Measurements from ENCODE around the gene PAQR3. TPM values are rescaled to one million over a fixed set of nuclear protein-coding genes. Genes with fewer than 3 reads are reported as not detected.
"Not testable (repeated sequence)": the region's sequence is repeated elsewhere in the genome, so short reads cannot be mapped to it uniquely, and the experiment has no call there.

Gene PAQR3
- total RNA-seq, 1 experiment from 2014 or later: 22.5 TPM

DNA sequence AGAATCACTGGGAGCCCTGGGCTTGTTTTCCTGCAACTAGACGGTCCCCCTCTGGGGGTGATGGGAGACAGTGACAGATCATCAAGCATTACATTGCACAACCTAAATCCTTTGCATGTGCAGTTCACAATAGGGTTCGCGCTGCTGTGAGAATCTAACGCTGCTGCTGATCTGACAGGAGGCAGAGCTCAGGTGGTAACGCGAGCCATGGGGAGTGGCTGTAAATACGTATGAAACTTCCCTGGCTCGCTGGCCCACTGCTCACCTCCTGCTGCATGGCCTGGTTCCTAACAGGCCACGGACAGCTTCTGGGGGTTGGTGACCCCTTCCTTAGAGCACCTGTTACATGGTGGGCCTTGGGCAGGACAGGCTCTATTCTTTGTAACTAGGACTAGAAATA, 10.4 kb downstream of the PAQR3 start:
- no peak for DNase-seq (ENCODE audit: low spot score)

DNA sequence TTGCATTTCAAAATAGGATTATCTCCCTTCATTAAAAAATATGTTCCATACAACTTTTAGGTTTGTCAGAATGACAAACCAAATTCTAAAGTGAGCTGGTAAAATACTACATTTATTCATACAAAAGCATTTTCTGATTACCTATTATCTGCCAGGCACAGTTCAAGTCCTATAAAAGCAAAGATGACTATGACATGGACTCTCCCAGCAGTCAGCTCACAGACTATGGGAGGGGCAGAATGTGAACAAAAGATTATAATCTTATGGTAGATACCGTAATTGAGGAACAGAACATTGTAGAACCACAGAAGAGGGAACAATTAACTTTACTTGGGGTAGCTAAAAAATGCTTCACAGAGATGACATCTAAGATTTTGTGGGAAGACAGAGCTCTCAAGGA, 12.4 kb downstream of the PAQR3 start:
- no peak for DNase-seq (ENCODE audit: low spot score)

DNA sequence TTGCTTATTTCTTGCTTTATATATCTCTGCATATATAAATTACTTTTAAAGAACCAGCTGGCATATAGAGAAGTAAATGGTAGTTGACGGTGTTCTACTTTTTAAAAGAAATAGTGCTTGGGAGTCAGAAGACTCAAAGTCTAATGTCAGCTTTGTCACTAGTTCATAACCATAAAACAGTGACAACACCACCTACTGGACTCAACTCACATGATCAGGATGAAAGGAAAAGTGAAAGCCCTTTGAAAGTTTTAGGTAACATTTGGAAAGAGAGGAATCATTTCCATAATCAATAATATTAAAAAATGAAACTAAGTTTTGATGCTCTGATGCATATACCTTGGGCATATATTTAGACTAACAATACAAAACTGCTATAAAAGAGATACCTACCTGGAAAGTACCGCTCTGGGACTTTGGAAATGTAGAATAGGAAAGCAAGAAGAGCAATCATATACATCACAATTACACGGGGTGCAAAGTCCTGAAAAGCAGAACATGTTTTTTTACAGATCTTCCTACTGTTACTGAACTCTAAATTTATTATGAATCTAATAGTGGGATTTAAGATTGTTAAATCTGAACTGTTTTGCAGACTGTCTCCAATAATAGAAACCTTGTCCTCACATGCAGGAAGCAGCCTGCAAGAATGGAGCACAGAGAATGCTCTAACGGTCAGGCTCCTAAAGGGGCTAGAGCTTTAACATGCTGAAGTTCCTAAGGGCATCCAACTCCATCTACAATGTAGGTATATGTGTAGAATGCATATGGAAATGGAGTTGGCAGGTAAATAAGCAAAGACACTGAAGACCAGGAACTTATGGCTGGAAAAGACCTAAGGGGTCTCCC, 15.6 kb downstream of the PAQR3 start:
- DNase-seq (ENCODE audit: low spot score): peak; percentile 5

DNA sequence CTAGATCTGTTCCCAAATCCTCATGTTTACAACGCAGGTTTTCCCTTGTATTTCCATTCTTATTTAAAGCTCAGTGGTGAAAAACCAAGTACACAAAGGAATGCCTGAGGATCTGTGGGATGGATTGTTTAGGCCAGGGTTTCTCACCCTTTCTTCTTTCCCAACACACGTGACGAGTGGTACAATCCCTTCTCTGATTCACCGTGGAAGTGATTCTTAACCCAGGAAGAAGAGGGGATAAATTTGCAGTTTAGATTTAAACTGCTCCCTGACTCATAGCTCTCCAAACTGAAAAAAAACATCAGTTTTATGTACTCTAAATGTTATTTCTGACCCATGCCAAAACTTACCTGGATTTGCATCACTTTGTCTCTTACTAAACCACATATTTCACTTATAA, 17.0 kb downstream of the PAQR3 start:
- DNase-seq (ENCODE audit: low spot score): peak; percentile 8

DNA sequence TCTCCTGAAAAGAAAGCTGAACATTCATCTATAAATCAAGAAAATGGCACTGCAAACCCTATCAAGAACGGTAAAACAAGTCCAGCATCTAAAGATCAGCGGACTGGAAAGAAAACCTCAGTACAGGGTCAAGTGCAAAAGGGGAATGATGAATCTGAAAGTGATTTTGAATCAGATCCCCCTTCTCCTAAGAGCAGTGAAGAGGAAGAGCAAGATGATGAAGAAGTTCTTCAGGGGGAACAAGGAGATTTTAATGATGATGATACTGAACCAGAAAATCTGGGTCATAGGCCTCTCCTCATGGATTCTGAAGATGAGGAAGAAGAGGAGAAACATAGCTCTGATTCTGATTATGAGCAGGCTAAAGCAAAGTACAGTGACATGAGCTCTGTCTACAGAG, 28.6 kb downstream of the PAQR3 start:
- no peak for DNase-seq (ENCODE audit: low spot score)

DNA sequence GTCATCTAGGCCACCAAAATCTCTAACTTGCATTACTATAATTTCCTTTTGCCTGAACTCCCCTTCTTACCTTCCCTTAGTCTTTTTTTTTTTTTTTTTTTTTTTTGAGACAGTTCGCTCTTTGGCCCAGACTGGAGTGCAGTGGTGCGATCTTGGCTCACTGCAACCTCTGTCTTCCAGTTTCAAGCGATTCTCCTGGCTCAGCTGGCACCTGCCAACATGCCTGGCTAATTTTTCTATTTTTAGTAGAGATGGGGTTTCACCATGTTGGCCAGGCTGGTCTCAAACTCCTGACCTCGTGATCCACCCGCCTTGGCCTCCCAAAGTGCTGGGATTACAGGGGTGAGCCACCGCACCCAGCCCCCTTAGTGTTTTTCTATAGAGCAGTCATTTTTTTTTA, 30.3 kb downstream of the PAQR3 start:
- not testable (repeated sequence) for DNase-seq (ENCODE audit: low spot score)

DNA sequence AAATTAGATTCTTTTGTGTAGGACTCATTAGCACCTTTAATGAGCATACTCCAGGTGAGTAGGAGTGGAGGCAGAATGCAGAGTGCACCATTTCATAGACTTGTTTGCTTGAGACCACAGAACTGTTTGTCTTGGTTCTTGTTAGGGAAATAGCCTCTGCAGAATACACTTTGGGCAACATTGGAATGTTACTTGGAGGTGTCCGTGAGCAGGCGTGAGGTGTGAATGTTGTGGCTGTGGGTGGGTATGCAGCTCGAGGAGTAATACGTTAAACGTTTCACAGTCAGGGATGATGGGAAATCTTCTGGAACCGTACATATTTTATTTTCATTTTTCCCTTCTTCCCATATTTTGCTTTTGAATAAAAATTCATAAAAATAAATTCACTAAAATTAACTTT, 31.6 kb downstream of the PAQR3 start:
- DNase-seq (ENCODE audit: low spot score): no peak

DNA sequence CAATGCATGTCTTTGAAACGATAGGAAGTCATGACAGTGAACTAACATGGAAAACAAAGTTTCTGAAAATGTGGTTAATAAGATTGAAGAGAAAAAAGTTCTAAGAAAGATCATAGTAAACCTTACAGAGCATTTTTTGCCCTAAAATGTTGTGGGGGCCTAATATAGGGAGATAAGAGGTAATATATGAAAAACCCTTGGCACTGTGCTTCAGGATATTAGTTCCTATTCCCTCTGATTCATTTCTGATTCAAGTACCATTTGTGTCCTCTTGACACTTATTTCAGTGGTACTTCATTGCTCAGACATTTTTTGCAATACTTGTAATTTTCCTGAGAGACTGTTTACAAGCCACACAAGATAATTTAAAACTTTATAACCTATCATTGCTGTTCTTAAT, 35.1 kb downstream of the PAQR3 start:
- DNase-seq (ENCODE audit: low spot score): no peak

DNA sequence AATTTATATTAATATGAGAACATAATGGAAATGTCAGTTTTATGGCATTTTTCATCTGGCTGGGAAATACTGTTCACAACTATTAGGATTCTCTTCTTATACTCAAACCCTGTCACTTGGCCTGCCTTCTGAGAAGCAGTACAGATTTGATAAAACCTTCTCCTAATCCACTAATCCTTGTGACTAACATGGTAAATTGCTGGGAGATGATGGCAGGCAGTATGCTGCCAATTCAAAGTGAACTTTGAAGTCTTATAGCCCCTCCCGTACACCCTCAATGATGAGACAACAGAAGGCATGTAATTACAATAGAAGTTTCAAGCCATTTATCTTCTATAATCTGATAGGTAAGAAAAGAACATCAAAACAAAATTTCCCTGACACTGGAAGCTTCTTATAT, 36.9 kb downstream of the PAQR3 start:
- DNase-seq (ENCODE audit: low spot score): no peak

DNA sequence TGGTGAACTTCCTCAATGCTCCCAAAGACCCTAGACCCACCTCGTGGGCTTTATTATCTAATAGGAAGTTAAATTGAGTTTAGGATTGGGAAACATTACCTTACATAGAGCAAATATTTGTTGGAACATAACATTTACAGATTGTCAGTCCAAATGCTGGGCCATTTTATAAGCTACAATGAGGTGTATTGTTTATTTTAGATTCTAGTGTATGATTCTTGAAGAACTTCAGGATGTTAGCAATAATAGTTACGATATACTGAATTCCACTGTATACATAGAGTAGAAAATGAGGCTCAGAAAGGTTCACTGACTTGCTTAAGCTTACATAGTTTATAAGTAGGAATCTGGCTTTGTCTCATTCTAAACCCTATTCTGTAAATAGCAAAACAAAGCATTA, 37.4 kb downstream of the PAQR3 start:
- DNase-seq (ENCODE audit: low spot score): no peak

DNA sequence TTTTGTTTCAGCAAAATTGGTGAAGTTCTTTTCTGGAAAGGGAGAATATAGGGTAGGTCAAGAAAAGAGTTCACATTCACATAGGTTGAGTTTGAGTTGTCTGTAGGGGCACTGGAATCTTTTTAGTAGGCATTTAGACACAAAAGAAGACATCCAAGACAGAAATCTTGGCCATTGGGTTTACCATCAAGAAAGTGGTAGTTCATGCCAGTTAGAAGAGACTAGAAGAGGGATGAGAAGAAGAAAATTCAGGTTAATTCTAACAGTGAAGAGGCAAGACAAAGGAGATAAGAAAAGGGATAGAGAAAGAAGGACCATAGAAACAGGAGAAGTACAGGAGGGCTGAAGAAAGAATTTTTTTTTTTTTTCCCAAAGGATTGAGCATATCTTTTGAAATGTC, 39.9 kb downstream of the PAQR3 start:
- DNase-seq (ENCODE audit: low spot score): no peak

DNA sequence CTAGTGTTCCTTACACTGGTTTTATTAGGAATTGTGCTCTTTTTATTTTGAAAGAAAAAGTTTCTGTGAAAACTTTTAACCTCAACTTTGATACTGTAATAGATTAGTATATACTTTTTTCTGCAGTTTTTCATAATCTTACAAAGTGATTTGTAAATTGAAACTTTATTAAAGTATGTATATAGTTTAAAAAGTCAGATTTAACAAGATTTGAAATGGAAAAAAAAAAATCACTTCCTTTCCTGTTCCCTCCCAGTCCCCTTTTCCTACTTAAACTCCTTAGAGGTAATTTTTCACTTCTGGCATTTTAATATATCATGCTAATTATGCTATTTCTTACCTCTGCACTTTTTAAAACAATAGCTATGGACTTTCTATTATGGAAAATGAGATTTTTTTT, 49.3 kb downstream of the PAQR3 start:
- no peak for DNase-seq (ENCODE audit: low spot score)

DNA sequence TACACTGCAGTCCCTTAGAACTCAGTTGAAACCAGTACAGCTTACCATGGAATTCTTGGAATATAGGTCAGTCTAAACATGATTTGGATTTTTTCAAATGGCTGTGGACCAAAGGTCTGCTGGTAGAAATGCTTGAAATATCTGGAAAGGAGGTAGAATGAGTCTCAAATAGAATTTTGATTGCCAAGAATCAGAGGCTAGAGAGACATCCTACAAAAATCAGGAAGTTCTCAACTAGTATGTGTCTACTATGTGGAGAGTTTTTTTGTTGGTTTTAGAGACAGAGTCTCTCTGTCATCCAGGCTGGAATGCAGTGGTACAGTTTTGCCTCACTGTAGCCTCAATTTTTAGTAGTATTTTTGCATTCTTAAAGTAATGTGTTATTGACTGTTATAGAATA, 53.6 kb downstream of the PAQR3 start:
- no peak for DNase-seq (ENCODE audit: low spot score)

DNA sequence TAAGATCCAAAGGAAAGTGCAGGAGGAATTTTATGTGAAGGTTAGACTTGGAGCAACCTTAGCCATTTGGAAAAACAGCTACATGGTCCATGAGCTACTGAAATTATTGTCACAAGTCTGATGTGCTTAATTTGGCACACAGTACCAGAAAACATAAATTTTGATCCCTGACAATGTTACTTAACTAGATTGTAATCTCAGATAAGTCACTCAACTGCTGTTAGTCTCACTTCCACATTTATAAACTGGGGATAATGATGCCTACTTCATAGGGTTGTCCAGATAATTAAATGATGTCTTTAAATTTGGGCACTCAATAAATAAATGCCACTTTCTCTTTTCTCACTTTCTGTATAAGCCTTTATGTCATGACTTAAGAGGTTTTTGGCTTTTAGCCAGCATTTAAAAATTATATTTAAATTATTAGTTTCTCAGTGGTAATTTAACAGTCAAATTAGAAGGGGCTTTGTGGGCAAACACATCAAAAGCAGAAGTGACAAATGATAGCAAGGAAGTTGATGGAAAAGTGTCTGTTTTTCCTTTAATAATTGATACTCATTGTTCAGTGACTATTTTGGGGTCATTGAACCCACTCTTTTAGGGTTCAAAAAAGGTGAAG, 58.3 kb downstream of the PAQR3 start:
- no peak for DNase-seq (ENCODE audit: low spot score)

DNA sequence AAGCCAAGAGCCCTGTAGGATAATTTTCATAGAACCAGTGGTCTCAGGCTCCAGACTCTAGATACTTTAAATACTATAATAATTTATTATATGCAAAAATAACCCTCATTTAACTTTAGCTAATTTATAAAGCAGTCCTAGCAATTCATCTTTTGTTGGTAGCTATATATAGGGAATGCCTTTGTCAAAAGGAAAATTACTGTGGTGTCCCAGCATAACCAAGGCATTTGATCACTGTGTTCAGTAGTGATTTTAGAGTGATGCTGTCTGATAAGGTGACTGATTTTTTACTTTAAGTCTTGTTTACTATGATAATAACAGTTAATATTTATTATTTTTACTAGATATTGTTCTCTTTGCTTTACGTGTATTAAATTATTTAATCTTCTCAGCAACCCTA, 61.2 kb downstream of the PAQR3 start:
- DNase-seq (ENCODE audit: low spot score): no peak

DNA sequence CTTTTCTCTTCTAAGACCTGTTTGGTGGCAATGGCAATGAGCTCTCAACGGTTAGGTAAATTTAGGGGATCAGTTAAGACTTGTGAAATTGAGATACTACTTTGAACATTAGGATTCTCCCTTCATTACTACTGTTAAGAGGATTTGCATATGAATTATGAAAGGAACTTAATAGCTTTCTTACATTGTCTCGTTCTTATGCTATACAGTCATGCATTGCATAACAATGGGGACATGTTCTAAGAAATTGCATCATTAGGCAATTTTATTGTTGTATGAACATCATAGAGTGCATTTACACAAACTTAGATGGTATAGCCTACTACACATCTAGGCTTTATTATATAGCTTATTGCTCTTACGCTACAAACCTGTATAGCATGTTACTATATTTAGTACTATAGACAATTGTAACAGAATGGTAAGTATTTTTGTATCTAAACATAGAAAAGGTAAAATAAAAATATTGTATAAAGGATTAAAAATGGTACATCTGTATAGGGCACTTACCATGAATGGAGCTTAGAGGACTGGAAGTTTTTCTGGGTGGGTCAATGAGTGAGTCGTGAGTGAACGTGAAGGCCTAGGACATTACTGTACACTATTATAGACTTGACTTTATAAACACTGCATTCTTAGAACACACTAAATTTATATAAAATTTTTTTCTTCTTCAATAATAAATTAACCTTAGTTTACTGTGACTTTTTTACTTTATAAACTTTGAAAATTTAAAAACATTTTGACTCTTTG, 62.5 kb downstream of the PAQR3 start:
- DNase-seq (ENCODE audit: low spot score): no peak

DNA sequence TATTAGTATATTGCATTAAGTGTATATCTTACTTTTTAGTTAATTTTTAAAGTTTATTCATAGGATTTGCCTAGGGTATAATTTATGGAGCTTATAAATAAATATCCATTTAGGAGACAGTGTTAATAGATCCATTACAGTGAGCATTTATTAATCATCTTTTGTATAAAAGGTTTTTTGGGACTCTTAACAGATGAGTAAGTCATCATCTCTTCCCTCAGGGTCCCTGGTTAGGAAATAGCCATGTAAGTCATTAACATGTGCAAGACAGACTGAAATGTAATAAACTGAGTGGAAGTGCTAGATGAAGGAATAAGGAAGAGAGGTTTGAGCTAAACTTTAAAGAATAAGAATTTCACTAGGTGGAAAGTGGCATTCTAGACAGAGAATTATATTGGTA, 69.2 kb downstream of the PAQR3 start:
- DNase-seq (ENCODE audit: low spot score): no peak

DNA sequence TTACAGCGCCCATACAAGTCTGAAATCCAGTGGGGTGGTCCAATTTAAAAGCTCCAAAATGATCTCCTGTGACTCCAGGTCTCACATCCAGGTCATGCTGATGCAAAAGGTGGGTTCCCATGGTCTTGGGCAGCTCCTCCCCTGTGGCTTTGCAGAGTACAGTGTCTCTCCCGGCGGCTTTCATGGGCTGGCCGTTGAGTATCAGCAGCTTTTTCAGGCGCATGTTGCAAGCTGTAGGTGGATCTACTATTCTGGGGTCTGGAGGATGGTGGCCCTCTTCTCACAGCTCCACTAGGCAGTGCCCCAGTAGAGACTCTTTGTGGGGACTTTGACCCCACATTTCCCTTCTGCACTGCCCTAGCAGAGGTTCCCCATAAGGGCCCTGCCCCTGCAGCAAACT, 70.5 kb downstream of the PAQR3 start:
- DNase-seq (ENCODE audit: low spot score): not testable (repeated sequence)

DNA sequence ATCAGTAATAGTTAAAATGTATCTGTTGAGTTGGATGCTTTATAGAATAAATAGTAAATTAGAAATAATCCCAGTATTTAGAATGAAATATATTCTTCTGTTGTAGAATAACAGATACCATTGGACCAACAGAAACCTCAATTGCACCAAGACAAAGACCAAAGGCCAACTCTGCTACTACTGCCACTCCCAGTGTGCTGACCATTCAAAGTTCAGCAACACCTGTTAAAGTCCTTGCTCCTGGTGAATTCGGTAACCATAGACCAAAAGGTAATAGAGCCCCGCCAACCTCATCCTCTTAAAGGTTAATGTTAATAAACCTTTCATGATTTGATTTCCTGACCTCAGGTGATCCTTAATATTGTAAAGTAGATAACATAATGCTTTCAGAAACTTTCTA, 73.8 kb downstream of the PAQR3 start:
- DNase-seq (ENCODE audit: low spot score): no peak

DNA sequence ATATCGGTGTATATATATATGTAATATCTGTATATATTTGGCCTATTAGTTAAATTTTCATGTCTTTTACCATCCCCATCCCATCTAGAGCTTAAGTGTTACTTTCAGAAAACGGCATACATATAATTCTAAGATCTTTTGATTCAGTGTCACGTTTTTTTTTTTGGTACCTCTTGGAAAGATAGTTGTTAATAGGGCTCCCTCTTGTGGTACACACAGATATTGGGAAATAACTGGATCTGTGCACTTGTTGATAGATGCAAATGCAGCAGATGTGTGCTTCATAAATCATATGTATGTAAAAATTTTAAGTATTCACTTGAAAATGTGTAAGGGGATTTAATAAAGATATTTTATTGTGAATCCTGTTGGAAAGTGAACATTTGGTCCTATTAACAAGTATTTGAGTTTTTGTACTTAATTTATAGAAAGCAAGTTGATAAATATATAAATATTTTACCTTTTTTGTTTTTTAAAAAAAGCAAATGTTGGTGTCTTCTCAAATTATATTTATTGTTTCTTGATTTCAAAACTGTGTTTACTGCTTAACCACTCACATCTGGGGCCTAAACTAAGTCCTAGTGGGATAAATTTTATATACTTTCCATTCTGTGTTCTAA, 74.7 kb downstream of the PAQR3 start:
- peak; percentile 59 for DNase-seq (ENCODE audit: low spot score)

DNA sequence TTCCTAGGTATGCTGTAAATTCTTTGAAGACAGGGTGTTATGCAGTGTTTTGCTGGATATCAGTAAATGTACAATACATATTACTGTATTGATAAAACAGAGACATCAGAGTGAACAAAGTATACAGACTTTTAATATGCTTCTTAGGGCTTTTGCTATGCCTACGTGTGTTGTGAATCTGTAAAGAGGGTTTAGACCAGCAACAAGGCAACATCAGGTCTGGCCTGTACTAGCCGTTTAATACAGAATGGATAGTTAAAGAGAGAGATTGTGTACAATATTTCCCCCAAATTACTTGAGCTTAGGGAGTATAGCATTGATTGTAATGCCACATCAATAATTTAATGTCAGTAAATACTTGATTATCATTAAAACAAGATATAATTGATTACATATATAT, 75.2 kb downstream of the PAQR3 start:
- no peak for DNase-seq (ENCODE audit: low spot score)

DNA sequence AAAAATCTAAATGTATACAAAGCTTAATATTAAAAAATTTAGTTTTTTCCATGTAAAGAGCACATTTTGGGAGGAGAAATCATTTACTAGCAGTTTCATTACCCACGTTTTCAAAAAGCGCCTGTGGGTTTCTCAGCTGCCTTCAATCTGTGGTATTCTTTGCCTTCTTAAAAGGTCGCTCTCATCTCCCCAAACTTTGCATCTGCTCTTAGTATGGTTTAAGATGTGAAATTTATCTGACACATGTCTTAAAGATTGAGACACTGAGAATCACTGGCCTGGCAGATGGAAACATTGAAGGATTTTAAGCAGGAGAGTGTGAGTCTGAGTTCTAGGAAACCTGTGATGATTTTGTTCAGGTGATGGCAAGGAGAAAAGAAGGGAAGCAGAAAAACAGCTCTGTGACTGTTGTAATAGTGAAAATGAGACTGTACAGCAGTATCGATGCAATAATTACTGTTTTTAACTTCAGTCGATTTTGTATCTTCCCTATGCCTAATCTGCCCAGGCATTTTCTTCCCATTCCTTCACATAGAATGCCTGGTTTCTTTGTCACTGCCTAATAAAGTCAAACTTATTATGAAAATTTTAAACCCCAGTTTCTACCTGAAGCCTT, 75.9 kb downstream of the PAQR3 start:
- DNase-seq (ENCODE audit: low spot score): no peak

Measured in H4 (cell line).